PC-9 (cell line): Measurements from ENCODE around the gene CNTNAP2.

Experiments used
- CTCF ChIP-seq: fragments of 200-600 bp; sonication (generic); conservative IDR thresholded peaks from 2 replicates; pipeline ENCODE4 v1.6.1; 2017; ENCODE audit warnings: mixed run types, antibody characterized with exemption, mild to moderate bottlenecking, moderate library complexity
- EZH2 ChIP-seq: fragments of 200-600 bp; sonication (generic); IDR thresholded peaks from 2 replicates; pipeline ENCODE4 v1.8.0; 2017; ENCODE audit warnings: antibody characterized with exemption, low read depth

GRCh38 chr7:148304083-148304335 lies 2187.4 kb downstream of the CNTNAP2 start:
- no peak for TF ChIP-seq EZH2
- TF ChIP-seq CTCF: no peak
